Neuronal stem cell (in vitro differentiated cells): Measurements from ENCODE around the gene GSG1.
A peak's percentile ranks its signal among the peaks of the same experiment; 100 is the strongest.

ENCODE experiments used
- DNase-seq: peaks from one replicate; pipeline ENCODE4 v3.0.0-alpha.2; 2013; ENCODE audit warnings: low spot score
- H2AFZ ChIP-seq: one replicate; pipeline ENCODE4 v1.6.1; 2013; ENCODE audit warnings: mild to moderate bottlenecking, low read length, inconsistent platforms
- H2AK5ac ChIP-seq: 2 replicates; pipeline ENCODE4 v1.6.1; 2013; ENCODE audit warnings: low read depth, mild to moderate bottlenecking, inconsistent platforms, low read length, moderate library complexity, mixed read lengths
- H2BK120ac ChIP-seq: 2 replicates; pipeline ENCODE4 v1.6.1; 2013; ENCODE audit warnings: low read depth, mild to moderate bottlenecking, inconsistent platforms, low read length, moderate library complexity, mixed read lengths
- H2BK12ac ChIP-seq: one replicate; pipeline ENCODE4 v1.6.1; 2013; ENCODE audit warnings: low read length, inconsistent platforms
- H2BK15ac ChIP-seq: 2 replicates; pipeline ENCODE4 v1.6.1; 2013; ENCODE audit warnings: mild to moderate bottlenecking, low read length, inconsistent platforms, mixed read lengths
- H2BK5ac ChIP-seq: one replicate; pipeline ENCODE4 v1.6.1; 2013; ENCODE audit warnings: inconsistent platforms, mild to moderate bottlenecking, low read length, moderate library complexity
- H3K14ac ChIP-seq: one replicate; pipeline ENCODE4 v1.6.1; 2013; ENCODE audit warnings: low read length, inconsistent platforms
- H3K18ac ChIP-seq: 2 replicates; pipeline ENCODE4 v1.6.1; 2013; ENCODE audit warnings: low read length, inconsistent platforms
- H3K23ac ChIP-seq: 2 replicates; pipeline ENCODE4 v1.6.1; 2013; ENCODE audit warnings: low read depth, mild to moderate bottlenecking, mixed read lengths, low read length, inconsistent platforms; ENCODE audit not compliant: poor library complexity
- H3K27ac ChIP-seq: replicated peaks from 3 replicates; pipeline ENCODE4 v1.5.1; 2013; ENCODE audit warnings: low read length, inconsistent platforms
- H3K27me3 ChIP-seq, 3 experiments: 2 replicates each; pipeline ENCODE4 v1.6.1; 2013; ENCODE audit warnings: low read length in 3 of 3, mild to moderate bottlenecking in 2 of 3, inconsistent platforms in 1 of 3, low read depth in 1 of 3, mixed read lengths in 1 of 3, moderate library complexity in 1 of 3; ENCODE audit not compliant: control insufficient read depth in 3 of 3, insufficient read depth in 3 of 3
- H3K36me3 ChIP-seq, 2 donors: replicated peaks in 1 of 2; 2 replicates each; pipeline ENCODE4 v1.6.1; 2013; ENCODE audit warnings: low read length in 2 of 2; ENCODE audit not compliant: control insufficient read depth in 2 of 2, insufficient read depth in 2 of 2
- H3K4ac ChIP-seq: 2 replicates; pipeline ENCODE4 v1.6.1; 2013; ENCODE audit warnings: inconsistent platforms, mild to moderate bottlenecking, low read length, moderate library complexity
- H3K4me1 ChIP-seq, 2 donors: 1 replicate in 1 of 2; 2 replicates in 1 of 2; pipeline ENCODE4 v1.6.1; 2013; ENCODE audit warnings: low read length in 2 of 2, low read depth in 1 of 2; ENCODE audit not compliant: control insufficient read depth in 2 of 2, insufficient read depth in 1 of 2
- H3K4me2 ChIP-seq: one replicate; pipeline ENCODE4 v1.6.1; 2013; ENCODE audit warnings: mild to moderate bottlenecking, low read length, inconsistent platforms; ENCODE audit not compliant: insufficient read depth, poor library complexity, severe bottlenecking
- H3K4me3 ChIP-seq, 2 donors: 2 replicates each; pipeline ENCODE4 v1.5.1; 2013; ENCODE audit warnings: low read length in 2 of 2, mild to moderate bottlenecking in 2 of 2, inconsistent platforms in 1 of 2, moderate library complexity in 1 of 2
- H3K79me1 ChIP-seq: one replicate; pipeline ENCODE4 v1.6.1; 2013; ENCODE audit warnings: low read depth, mild to moderate bottlenecking, inconsistent platforms, low read length, moderate library complexity
- H3K9ac ChIP-seq: one replicate; pipeline ENCODE4 v1.6.1; 2013; ENCODE audit warnings: mild to moderate bottlenecking, low read depth, low read length, inconsistent platforms; ENCODE audit not compliant: poor library complexity
- H3K9me3 ChIP-seq, 2 donors: replicated peaks in 1 of 2; 2 replicates each; pipeline versions ENCODE3 to v1.6.1; 2013; ENCODE audit warnings: low read length in 2 of 2, mild to moderate bottlenecking in 2 of 2, inconsistent platforms in 1 of 2, low read depth in 1 of 2, mixed read lengths in 1 of 2, moderate library complexity in 1 of 2; ENCODE audit not compliant: control insufficient read depth in 2 of 2, insufficient read depth in 1 of 2
- H4K8ac ChIP-seq: one replicate; pipeline ENCODE4 v1.6.1; 2013; ENCODE audit warnings: low read depth, mild to moderate bottlenecking, inconsistent platforms, low read length, moderate library complexity
- H4K91ac ChIP-seq: one replicate; pipeline ENCODE4 v1.6.1; 2013; ENCODE audit warnings: low read length, low read depth, mild to moderate bottlenecking, inconsistent platforms; ENCODE audit not compliant: poor library complexity
- WGBS, 2 donors: extraction: QIAGEN DNeasy Blood & Tissue Kit; methylation state at CpG; one replicate each; pipeline ENCODE4 v1.1.7; 2013; ENCODE audit warnings: missing lambda C conversion rate in 2 of 2, mixed read lengths in 1 of 2; ENCODE audit not compliant: insufficient read length in 2 of 2, insufficient replicate concordance in 1 of 2; ENCODE audit errors: extremely low coverage in 2 of 2; 5-methylcytosine and 5-hydroxymethylcytosine counted together

Gene GSG1

GRCh38 chr12:13100882-13101769, 2.3 kb downstream of the GSG1 start:
- H3K27ac ChIP-seq: peak overlapping the region; percentile 74
- H2BK12ac ChIP-seq: peak overlapping the region; percentile 46
- H3K18ac ChIP-seq: peak overlapping the region; percentile 98
- H3K36me3 ChIP-seq: no peaks in the 10 kb centered on the region
- peak overlapping the region; percentile 44 for H4K8ac ChIP-seq
- H3K9me3 ChIP-seq: no peaks in the 10 kb centered on the region
- no peak overlapping the region for H3K14ac ChIP-seq
- peak overlapping the region; percentile 39 for H2BK15ac ChIP-seq
- H3K9ac ChIP-seq: peak overlapping the region; percentile 87
- H3K4me3 ChIP-seq: peak overlapping the region; percentile 47 to 80
- H2AFZ ChIP-seq: peak overlapping the region; percentile 99
- peak overlapping the region; percentile 76 for H3K4me2 ChIP-seq
- no peaks in the 10 kb centered on the region for H3K79me1 ChIP-seq
- peak overlapping the region; percentile 18 for H2AK5ac ChIP-seq
- no CpG with 5 or more reads among the region's 79 CpGs for WGBS, 2 donors
- no peaks in the 10 kb centered on the region for H3K27me3 ChIP-seq
- H4K91ac ChIP-seq: peak overlapping the region; percentile 25
- H3K23ac ChIP-seq: peak overlapping the region; percentile 77
- H3K4me1 ChIP-seq: peaks cover 27 to 32% of the 10 kb centered on the region in 2 donors
- H3K4ac ChIP-seq: no peak overlapping the region
- H2BK120ac ChIP-seq: peak overlapping the region; percentile 66
- peak overlapping the region; percentile 78 for H2BK5ac ChIP-seq
- DNase-seq: peak; percentile 90

DNA sequence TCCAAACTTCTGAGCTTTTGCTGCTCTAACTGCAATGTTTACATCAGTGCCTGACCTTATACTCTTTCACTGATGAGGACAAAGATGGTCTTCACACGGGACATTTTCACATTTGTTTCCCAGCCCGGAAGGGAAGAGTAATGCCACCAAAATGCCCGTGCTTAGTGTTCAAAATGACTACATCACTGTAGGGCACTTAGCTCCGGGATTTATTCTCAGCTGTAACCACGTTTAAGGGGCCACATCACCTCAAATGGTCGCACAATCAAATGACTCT, 2.9 kb downstream of the GSG1 start:
- H4K91ac ChIP-seq: no peak overlapping the region
- no peak overlapping the region for H3K4me2 ChIP-seq
- H3K14ac ChIP-seq: no peak overlapping the region
- peak overlapping the region; percentile 22 for H3K27ac ChIP-seq
- no peak overlapping the region for H2BK12ac ChIP-seq
- no peak overlapping the region for H2BK120ac ChIP-seq
- no CpG with 5 or more reads among the region's 6 CpGs for WGBS, 2 donors
- no peak for DNase-seq
- H3K27me3 ChIP-seq: no peaks in the 10 kb centered on the region
- H3K79me1 ChIP-seq: no peaks in the 10 kb centered on the region
- H3K23ac ChIP-seq: no peak overlapping the region
- no peak overlapping the region for H4K8ac ChIP-seq
- peak overlapping the region; percentile 1 for H3K18ac ChIP-seq
- H3K36me3 ChIP-seq: no peaks in the 10 kb centered on the region
- no peak overlapping the region for H2AK5ac ChIP-seq
- peaks cover 27 to 32% of the 10 kb centered on the region in 2 donors for H3K4me1 ChIP-seq
- H3K4me3 ChIP-seq: peak overlapping the region; percentile 47 to 66
- H3K9me3 ChIP-seq: no peaks in the 10 kb centered on the region
- H2AFZ ChIP-seq: peak overlapping the region; percentile 99
- H2BK5ac ChIP-seq: no peak overlapping the region
- H2BK15ac ChIP-seq: no peak overlapping the region
- no peak overlapping the region for H3K9ac ChIP-seq
- no peak overlapping the region for H3K4ac ChIP-seq

- Histone ChIP-seq H3K36me3 (no peaks in the 10 kb centered on the region), H2BK120ac (no peak overlapping the region), H3K27me3 (no peaks in the 10 kb centered on the region), H3K18ac (peak overlapping the region; percentile 60), H3K4ac (no peak overlapping the region), H3K23ac (no peak overlapping the region), H3K9ac (no peak overlapping the region), H3K79me1 (no peaks in the 10 kb centered on the region), H2BK12ac (no peak overlapping the region), H3K14ac (no peak overlapping the region), H3K4me3 (peak overlapping the region in 1 of 2 donors; percentile 47), H3K4me1 (peaks cover 27 to 32% of the 10 kb centered on the region in 2 donors), H4K91ac (no peak overlapping the region), H2AK5ac (no peak overlapping the region), H2BK5ac (no peak overlapping the region), H2BK15ac (no peak overlapping the region), H3K27ac (peak overlapping the region; percentile 22), H3K9me3 (no peaks in the 10 kb centered on the region), H2AFZ (peak overlapping the region; percentile 99), H4K8ac (peak overlapping the region; percentile 33), H3K4me2 (no peak overlapping the region)
- no CpG with 5 or more reads among the region's 10 CpGs for WGBS, 2 donors
- no peak for DNase-seq
These were observed 3.4 kb downstream of the GSG1 start for GRCh38 chr12:13099844-13100604.
